DOHH2 (cell line): Measurements from ENCODE around the gene ZFR.
A peak's percentile ranks its signal among the peaks of the same experiment; 100 is the strongest.

Source experiments
- H3F3A ChIP-seq: fragments of 200-600 bp; sonication (generic), shearing (Covaris generic); 2 replicates; pipeline ENCODE4 v1.6.0; 2016; ENCODE audit warnings: antibody characterized with exemption, mild to moderate bottlenecking; ENCODE audit not compliant: control insufficient read depth, insufficient read depth
- H3K27ac ChIP-seq: fragments of 200-600 bp; sonication (generic); 2 replicates; pipeline ENCODE4 v1.5.1; 2014; ENCODE audit warnings: low read depth, mild to moderate bottlenecking, low read length, moderate library complexity
- H3K27me3 ChIP-seq: fragments of 200-600 bp; sonication (generic); 2 replicates; pipeline ENCODE4 v1.6.1; 2014; ENCODE audit warnings: mild to moderate bottlenecking, low read length, mixed read lengths; ENCODE audit not compliant: control insufficient read depth
- H3K36me3 ChIP-seq: fragments of 200-600 bp; sonication (generic); 2 replicates; pipeline ENCODE4 v1.6.1; 2014; ENCODE audit warnings: mild to moderate bottlenecking, low read length, moderate library complexity, mixed read lengths; ENCODE audit not compliant: control insufficient read depth
- H3K4me1 ChIP-seq: fragments of 200-600 bp; sonication (generic); 2 replicates; pipeline ENCODE4 v1.6.1; 2014; ENCODE audit warnings: mild to moderate bottlenecking, low read length, mixed read lengths; ENCODE audit not compliant: control insufficient read depth
- H3K4me2 ChIP-seq: fragments of 200-600 bp; sonication (generic); 2 replicates; pipeline ENCODE4 v1.6.0; 2014; ENCODE audit warnings: mild to moderate bottlenecking, low read length, moderate library complexity
- H3K4me3 ChIP-seq: fragments of 200-600 bp; sonication (generic); 2 replicates; pipeline ENCODE4 v1.5.1; 2014; ENCODE audit warnings: mild to moderate bottlenecking, low read length, mixed read lengths
- H3K79me2 ChIP-seq: fragments of 200-600 bp; sonication (generic); 2 replicates; pipeline ENCODE4 v1.6.1; 2014; ENCODE audit warnings: mild to moderate bottlenecking, low read length, mixed read lengths; ENCODE audit not compliant: control insufficient read depth
- H3K9me2 ChIP-seq: fragments of 200-600 bp; sonication (generic); replicated peaks from 2 replicates; pipeline ENCODE4 v1.6.1; 2014; ENCODE audit warnings: mild to moderate bottlenecking, low read length, mixed read lengths; ENCODE audit not compliant: control insufficient read depth
- H3K9me3 ChIP-seq: fragments of 200-600 bp; sonication (generic); 2 replicates; pipeline ENCODE4 v1.6.1; 2014; ENCODE audit warnings: antibody characterized with exemption, low read length, mixed read lengths; ENCODE audit not compliant: control insufficient read depth, insufficient read depth
- H4K20me1 ChIP-seq: fragments of 200-600 bp; sonication (generic); 2 replicates; pipeline ENCODE4 v1.6.0; 2014; ENCODE audit warnings: low read depth, mild to moderate bottlenecking, antibody characterized with exemption, low read length, moderate library complexity; ENCODE audit not compliant: control insufficient read depth, insufficient read depth
- CTCF ChIP-seq: fragments of 200-600 bp; sonication (generic); IDR thresholded peaks from one replicate; pipeline ENCODE4 v1.5.1; 2014; ENCODE audit warnings: antibody characterized with exemption, mild to moderate bottlenecking, low read depth, low read length; ENCODE audit not compliant: poor library complexity, severe bottlenecking
- EZH2phosphoT487 ChIP-seq: fragments of 200-600 bp; sonication (generic); IDR thresholded peaks from 2 replicates; pipeline ENCODE4 v1.6.1; 2017; ENCODE audit warnings: borderline replicate concordance, mild to moderate bottlenecking, antibody characterized with exemption, low read length, moderate library complexity, mixed read lengths

ZFR gene

GRCh38 chr5:32444431-32445286 is at the start of gene ZFR:
TSS of gene ZFR (minus strand) at chr5:32444740. CDS start at chr5:32444658, 82 bp downstream.
- Histone ChIP-seq H3F3A (no peaks in the 10 kb centered on the region), H3K9me3 (no peaks in the 10 kb centered on the region), H3K4me2 (peak within 1 kb of the TSS; percentile 90), H3K4me1 (peaks cover 32% of the 10 kb centered on the region), H3K36me3 (peaks cover 30% of the 10 kb centered on the region), H3K27ac (peak within 1 kb of the TSS; percentile 47), H3K4me3 (peak within 1 kb of the TSS; percentile 86), H3K9me2 (no peaks in the 10 kb centered on the region), H3K79me2 (peaks cover 47% of the 10 kb centered on the region), H3K27me3 (peaks cover 3% of the 10 kb centered on the region; the same call in 1 of the 2 replicates), H4K20me1 (peaks cover 11% of the 10 kb centered on the region)
- TF ChIP-seq EZH2phosphoT487, result no peak
- TF ChIP-seq CTCF, result no peak

GRCh38 chr5:32490972-32491557 is 46.5 kb upstream of the ZFR start:
- Histone ChIP-seq H3K9me3 (no peaks in the 10 kb centered on the region), H3K79me2 (no peaks in the 10 kb centered on the region), H3K4me2 (no peak overlapping the region), H3K27me3 (peaks cover 24% of the 10 kb centered on the region), H3K9me2 (no peaks in the 10 kb centered on the region), H4K20me1 (no peaks in the 10 kb centered on the region), H3K4me1 (no peaks in the 10 kb centered on the region), H3K27ac (no peak overlapping the region), H3K36me3 (no peaks in the 10 kb centered on the region), H3K4me3 (no peak overlapping the region), H3F3A (no peaks in the 10 kb centered on the region)
- TF ChIP-seq EZH2phosphoT487 (no peak), CTCF (no peak)

- H3K27ac ChIP-seq, result no peak overlapping the region
- H3K9me2 ChIP-seq, result no peaks in the 10 kb centered on the region
These were observed 45.4 kb upstream of the ZFR start for GRCh38 chr5:32489791-32490562.

More at GRCh38 chr5:32489791-32490562, 45.4 kb upstream of the ZFR start:
- Histone ChIP-seq H4K20me1 (no peaks in the 10 kb centered on the region), H3F3A (no peaks in the 10 kb centered on the region), H3K9me3 (no peaks in the 10 kb centered on the region), H3K4me1 (no peaks in the 10 kb centered on the region), H3K36me3 (no peaks in the 10 kb centered on the region), H3K4me3 (no peak overlapping the region), H3K4me2 (no peak overlapping the region), H3K27me3 (peaks cover 17% of the 10 kb centered on the region), H3K79me2 (no peaks in the 10 kb centered on the region)
- TF ChIP-seq CTCF (peak; percentile 81), EZH2phosphoT487 (no peak)
